ENCODE measurements around the gene PSENEN. TPM values are rescaled to one million over a fixed set of nuclear protein-coding genes. Genes with fewer than 3 reads are reported as not detected.

The PSENEN gene, protein sequence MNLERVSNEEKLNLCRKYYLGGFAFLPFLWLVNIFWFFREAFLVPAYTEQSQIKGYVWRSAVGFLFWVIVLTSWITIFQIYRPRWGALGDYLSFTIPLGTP
- 15.9 and 18.1 TPM in 2 replicates for total RNA-seq

DNA sequence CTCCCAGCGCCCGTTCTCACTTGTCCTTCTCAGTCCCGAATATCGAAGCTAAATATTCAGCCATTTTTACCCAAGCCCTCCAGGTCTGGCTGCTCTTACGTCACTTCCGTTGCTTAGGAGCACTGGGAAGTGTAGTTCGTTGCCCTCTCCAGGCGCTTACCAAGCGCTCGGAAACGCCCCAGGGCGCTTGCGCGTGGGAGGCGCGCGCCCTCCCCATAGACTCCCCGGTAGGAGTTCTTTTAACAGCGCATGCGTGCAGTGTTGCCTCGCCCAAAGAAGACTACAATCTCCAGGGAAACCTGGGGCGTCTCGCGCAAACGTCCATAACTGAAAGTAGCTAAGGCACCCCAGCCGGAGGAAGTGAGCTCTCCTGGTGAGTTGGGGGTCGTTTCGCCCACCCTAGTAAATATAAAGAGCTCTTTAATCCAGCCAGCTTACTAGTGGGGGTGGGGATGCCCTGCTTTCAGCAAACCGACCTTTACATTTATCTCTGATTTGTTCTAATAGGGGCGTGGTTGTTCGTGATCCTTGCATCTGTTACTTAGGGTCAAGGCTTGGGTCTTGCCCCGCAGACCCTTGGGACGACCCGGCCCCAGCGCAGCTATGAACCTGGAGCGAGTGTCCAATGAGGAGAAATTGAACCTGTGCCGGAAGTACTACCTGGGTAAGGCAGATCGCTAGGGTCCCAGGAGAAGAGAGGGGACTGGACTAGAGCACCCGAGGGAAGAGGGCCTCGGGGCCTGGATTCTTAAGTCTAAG is at the start of gene PSENEN, which contains the start of gene U2AF1L4:
Gene PSENEN, plus strand, starts transcription at position 324 of the 759 bp plus-strand sequence. Its CDS starts 280 bp downstream, at position 604.
Gene U2AF1L4, minus strand, starts transcription at position 91 of the 759 bp plus-strand sequence. Its CDS starts 27 bp downstream, at position 64.

DNA sequence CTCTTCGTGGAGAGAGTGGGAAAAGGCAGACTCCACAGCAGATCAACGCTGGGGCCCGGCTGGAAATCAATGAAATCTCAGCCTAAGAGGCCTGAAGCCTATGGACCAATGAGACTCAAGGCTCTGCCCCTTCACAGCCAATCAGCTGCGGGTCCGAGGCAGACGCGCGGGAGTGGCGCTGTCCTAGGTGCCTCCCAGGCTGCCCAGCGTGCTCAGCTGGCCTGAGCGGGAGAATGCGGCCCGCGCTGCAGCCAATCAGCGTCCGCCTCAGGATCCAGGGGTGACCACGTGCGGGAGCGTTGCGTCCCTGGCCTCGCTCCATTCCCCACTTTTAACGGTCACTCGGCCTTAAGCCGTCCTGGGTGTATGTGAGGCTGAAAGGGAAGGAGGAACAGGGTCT is 41.2 kb upstream of the PSENEN start, which contains the start of gene ZBTB32:
Gene ZBTB32, plus strand, starts transcription at position 341 of the 400 bp plus-strand sequence. CDS start 10,069 bp downstream, outside the sequence.

DNA sequence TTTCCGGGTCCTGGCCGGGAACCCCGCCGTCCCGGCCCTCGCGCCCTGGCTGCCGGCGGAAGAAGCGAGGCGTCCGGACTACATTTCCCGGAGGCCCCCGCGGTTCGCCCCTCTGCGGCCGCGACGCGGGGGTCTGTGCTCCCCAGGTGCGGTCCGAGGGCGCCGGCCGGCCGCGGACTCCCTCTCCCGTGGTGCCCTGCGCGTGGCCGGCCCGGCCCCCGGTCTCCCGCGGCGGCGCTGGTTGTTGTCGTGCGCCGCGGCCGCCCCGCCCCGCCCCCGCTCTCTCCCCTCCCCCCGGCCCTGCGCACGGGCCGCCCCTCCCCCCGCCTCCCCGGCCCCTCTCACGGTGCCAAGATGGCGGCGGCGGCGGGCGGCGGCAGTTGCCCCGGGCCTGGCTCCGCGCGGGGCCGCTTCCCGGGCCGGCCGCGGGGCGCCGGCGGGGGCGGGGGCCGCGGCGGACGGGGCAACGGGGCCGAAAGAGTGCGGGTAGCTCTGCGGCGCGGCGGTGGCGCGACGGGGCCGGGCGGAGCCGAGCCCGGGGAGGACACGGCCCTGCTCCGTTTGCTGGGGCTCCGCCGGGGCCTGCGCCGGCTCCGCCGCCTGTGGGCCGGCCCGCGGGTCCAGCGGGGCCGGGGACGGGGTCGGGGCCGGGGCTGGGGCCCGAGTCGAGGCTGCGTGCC is 27.6 kb upstream of the PSENEN start, which contains the start of gene KMT2B:
Gene KMT2B, plus strand, starts transcription at position 339 of the 680 bp plus-strand sequence. Its CDS starts 16 bp downstream, at position 355.

DNA sequence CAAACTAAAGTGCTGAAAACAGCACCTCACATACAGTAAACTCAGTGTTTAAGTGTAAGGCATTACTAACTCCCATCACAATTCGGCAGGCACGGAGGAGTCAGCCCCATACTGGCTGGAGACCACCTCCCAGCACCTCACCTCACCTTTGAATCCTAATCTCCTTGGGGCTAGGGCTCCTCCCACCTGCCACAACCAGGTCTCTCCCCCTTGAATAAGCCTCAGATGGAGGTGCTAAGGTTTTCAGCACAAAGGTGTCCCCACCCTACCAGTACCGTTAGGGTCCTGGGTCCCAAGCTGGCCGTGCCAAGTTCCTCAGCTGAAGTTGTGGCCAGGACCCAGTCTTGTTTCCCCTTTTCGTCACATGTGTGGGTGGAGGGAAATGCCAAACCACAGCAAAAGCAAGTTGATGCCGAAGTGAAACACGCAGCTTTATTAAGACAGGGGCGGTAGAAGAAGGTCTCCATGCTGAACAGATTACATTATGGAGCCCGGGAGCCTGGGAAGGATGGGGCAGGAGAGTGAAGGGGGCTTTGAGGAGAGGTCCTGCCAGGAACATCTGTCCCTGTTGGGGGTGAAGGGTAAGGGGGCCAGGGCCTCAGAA is 3.2 kb upstream of the PSENEN start, which contains the start of gene IGFLR1:
Gene IGFLR1, minus strand, starts transcription at position 332 of the 604 bp plus-strand sequence. CDS start 1,272 bp downstream, outside the sequence.

DNA sequence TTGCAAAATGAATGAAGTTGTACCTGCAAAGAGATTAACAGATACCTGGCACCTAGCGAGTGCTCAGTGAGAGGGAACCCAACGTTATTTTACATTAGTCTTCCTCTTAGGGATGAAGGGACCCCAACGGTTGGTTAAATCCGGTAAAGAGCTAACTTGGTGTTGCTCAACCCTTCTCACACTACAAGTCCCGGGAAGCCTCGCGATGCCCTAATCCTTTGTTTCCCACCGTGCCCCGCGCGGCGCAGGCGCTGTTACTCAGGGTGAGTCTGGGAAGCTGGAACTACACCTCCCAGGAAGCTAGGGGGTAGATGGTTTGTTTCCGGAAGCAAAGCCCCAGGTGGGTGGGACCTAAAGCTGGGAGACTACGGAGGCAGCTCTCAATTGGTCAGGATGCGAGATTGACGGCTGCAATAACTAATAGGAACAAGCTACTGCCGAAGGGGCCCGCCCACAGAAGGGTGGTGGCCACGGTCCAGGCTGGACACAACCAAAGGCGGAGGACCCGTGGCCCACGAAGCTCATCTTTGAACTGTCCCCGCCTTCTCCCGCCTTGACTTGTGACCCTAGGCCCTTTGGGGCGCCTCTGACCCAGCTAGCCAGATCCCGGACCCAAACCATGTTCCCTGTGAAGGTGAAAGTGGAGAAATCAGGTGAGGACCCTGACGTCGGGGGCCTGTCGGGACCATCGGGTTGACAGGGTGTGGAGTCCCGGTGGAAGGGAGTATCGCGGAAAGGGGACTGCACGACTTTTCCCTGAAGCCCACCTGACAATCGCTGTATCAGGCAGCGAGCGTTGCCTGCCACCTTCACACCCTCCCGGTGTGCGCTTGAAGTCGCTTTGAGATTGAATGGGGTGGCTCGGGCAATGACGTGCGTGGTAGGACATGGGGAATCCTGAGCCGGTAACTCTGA is 2.9 kb downstream of the PSENEN start, which contains the start of gene LIN37:
Gene LIN37, plus strand, starts transcription at position 471 of the 915 bp plus-strand sequence. Its CDS starts 149 bp downstream, at position 620.

DNA sequence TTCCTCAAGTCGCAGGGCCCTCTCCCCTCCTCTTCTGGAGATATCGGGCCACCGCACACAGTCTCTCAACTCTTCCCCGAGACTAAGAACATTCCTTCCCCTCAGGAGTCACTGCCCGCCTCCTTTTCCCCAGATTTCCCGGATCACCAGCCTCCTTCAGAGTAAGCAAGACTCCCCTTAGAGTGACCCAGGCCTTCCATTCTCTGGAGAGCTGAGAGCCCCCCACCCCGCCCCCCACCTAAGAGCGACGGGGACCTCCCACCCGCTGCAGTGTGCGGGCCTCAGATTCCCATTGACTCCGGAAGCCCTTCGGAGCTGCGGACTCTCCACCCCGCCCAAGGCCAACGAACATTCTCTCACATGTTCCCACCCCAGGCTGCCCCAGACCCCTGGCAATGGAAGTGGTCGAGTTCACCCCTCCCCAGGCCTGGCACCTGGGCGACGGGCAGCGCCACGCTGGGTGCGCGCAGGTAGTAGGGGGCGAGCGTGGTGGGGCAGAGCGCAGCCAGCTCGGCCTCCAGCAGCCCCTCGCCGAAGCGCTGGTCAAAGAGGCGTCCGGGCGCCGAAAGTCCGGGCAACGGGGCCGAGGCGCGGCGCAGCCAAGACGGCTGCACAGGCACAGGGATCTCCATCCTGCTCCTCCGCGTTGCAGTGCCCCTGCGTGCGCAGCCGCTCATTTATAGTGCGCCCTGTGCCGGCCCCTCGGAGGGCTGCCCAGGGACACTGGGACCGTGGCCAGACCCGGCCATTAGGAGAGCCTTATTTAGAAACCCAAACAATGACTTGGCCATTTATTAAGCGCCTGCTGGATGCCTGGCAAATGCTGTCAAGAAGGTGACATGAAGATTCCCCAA is 11.2 kb downstream of the PSENEN start, which contains the start of gene HSPB6:
Gene HSPB6, minus strand, starts transcription at position 653 of the 854 bp plus-strand sequence. Its CDS starts 21 bp downstream, at position 632.

DNA sequence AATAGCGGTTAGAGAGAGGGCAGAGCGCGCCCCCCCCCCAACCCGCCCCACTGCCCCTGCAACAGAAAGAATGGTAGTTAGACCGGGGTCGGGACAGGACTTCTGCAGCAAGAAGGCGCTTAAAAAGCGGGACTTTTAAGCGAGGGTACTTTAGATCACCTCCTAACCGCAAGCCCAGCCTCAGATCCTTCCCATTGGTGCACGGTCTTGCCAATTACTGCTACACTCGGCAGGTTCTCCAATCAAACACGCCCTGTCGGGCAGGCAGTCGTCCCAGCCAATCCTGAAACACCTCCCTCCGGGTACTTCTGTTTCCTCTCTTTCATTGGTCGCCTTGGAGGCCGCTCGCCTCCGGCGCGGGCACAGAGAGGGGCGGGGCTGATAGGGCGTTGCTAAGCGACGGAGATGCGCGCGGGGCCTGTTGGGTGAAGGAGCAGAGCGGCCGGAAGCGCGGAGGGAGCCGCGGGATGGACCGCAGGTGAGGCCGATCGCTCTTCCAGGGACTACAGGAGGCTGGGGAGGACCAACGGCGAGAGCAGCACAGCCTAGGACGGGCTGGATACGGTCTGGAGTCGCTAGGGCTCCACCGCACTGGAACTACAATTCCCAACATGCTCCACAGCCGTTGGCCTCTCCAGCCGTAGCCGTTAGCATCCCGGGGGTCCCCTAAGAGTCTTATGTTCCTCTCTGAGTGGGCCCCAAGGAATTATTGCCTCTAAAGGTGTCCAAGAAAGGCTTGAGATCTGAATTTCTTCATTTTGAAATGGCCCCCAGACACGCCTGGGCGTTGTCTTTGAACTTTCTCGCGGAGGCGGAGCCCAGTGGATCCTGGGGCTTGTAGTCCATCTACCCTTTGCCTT is 12.5 kb downstream of the PSENEN start, which contains the start of gene PROSER3:
Gene PROSER3, plus strand, starts transcription at position 428 of the 860 bp plus-strand sequence. Its CDS starts 40 bp downstream, at position 468.

DNA sequence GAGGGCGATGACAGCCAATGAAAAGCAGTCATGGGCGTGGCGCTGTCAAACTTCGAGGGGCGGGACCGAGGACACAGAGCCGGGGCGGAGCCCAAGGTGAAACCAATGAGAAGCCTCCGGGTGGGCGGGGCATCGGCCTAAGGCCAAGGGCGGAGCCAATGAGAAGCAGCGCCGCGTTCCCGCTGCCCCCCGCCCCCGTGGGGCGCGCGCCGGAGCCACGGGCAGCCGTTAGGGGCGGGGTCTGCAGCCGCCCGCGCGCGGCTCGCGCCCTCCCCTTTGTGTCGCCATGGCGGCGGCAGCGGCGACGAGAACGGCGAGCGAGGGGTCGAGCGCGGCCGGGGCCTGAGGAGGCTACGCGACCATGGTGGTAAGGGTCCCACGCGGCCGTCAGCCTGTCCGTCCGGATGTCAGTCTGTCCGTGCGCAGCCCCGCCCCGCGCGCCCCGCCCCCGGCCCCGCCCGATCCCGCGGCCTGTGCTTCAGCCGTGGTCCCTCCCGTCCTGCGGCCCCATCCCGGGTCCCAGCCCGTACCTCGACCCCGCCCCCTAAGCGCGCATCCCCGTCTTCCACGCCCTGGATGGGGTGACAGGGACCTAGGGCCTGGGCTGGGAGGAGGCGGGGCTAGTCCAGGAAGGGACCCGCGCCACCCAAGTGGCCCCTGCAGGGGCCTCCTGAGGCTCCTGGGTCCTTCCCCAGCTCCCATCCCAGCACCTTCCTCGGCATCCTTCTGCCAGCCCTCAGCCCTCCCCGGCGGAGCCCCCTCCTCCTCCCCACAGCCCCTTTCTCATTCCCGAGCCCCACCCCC is 30.0 kb downstream of the PSENEN start, which contains the start of gene ARHGAP33:
Gene ARHGAP33, plus strand, starts transcription at position 267 of the 804 bp plus-strand sequence. Its CDS starts 95 bp downstream, at position 362.

Other genes with a start within 250 kb of the PSENEN start
- 75.0 and 131 TPM in 2 replicates for gene DMKN, start 232.0 kb upstream of the PSENEN start, total RNA-seq
- 2.3 and 16.6 TPM in 2 replicates for gene SBSN, start 217.3 kb upstream of the PSENEN start, total RNA-seq
- not detected in 2 replicates for gene GAPDHS, start 212.2 kb upstream of the PSENEN start, total RNA-seq
- gene TMEM147, start 200.0 kb upstream of the PSENEN start, total RNA-seq: 132 and 141 TPM in 2 replicates
- not detected in 2 replicates for gene ATP4A, start 182.0 kb upstream of the PSENEN start, total RNA-seq
- not detected in 2 replicates for gene PMIS2, start 159.5 kb upstream of the PSENEN start, total RNA-seq
- gene HAUS5, start 132.9 kb upstream of the PSENEN start, total RNA-seq: 3.8 and 7.5 TPM in 2 replicates
- gene RBM42, start 116.6 kb upstream of the PSENEN start, total RNA-seq: 40.9 and 48.0 TPM in 2 replicates
- gene ETV2, start 103.9 kb upstream of the PSENEN start, total RNA-seq: not detected in 2 replicates
- gene COX6B1, start 97.3 kb upstream of the PSENEN start, total RNA-seq: 309 and 377 TPM in 2 replicates
- not detected in 2 replicates for gene UPK1A, start 79.1 kb upstream of the PSENEN start, total RNA-seq
- not detected in 2 replicates for gene ZBTB32, start 41.1 kb upstream of the PSENEN start, total RNA-seq
- gene KMT2B, start 27.6 kb upstream of the PSENEN start, total RNA-seq: 6.7 and 7.9 TPM in 2 replicates
- not detected in 2 replicates for gene IGFLR1, start 3.2 kb upstream of the PSENEN start, total RNA-seq
- 3.2 and 5.3 TPM in 2 replicates for gene U2AF1L4, start 233 bp upstream of the PSENEN start, total RNA-seq
- 6.4 and 8.0 TPM in 2 replicates for gene LIN37, start 2.9 kb downstream of the PSENEN start, total RNA-seq
- gene HSPB6, start 11.4 kb downstream of the PSENEN start, total RNA-seq: 0.43 TPM in 1 of 2 replicates, not detected in the other
- gene PROSER3, start 12.5 kb downstream of the PSENEN start, total RNA-seq: 2.9 and 4.0 TPM in 2 replicates
- under 0.01 TPM in 1 of 2 replicates, not detected in the other for gene ARHGAP33, start 29.9 kb downstream of the PSENEN start, total RNA-seq
- gene PRODH2, start 67.2 kb downstream of the PSENEN start, total RNA-seq: not detected in 2 replicates
- not detected in 2 replicates for gene NPHS1, start 106.9 kb downstream of the PSENEN start, total RNA-seq
- not detected in 2 replicates for gene KIRREL2, start 111.3 kb downstream of the PSENEN start, total RNA-seq
- 1.7 TPM in 1 of 2 replicates, not detected in the other for gene APLP1, start 122.9 kb downstream of the PSENEN start, total RNA-seq
- 3.8 and 7.2 TPM in 2 replicates for gene NFKBID, start 154.9 kb downstream of the PSENEN start, total RNA-seq
- not detected in 2 replicates for gene HCST, start 156.9 kb downstream of the PSENEN start, total RNA-seq
- not detected in 2 replicates for gene TYROBP, start 162.6 kb downstream of the PSENEN start, total RNA-seq
- 1.7 and 2.1 TPM in 2 replicates for gene LRFN3, start 190.7 kb downstream of the PSENEN start, total RNA-seq
- 14.2 and 26.9 TPM in 2 replicates for gene SDHAF1, start 249.5 kb downstream of the PSENEN start, total RNA-seq

All from tracheal epithelial cell (primary cell).